D721Med (cell line): ENCODE results near the gene TMEM30A.
A peak's percentile ranks its signal among the peaks of the same experiment; 100 is the strongest.

Experiments
- DNase-seq: peaks from one replicate; pipeline ENCODE4 v3.0.0; 2011; ENCODE audit warnings: low spot score; ENCODE audit not compliant: insufficient read length
- FAIRE-seq: peaks from 2 replicates; lab custom pipeline; 2011; peaks lifted over from hg19 to GRCh38; lab: Jason Lieb, UNC
- CTCF ChIP-seq: IDR thresholded peaks from 2 replicates; pipeline ENCODE4 v1.5.1; 2012; ENCODE audit warnings: mild to moderate bottlenecking, control low read depth; ENCODE audit not compliant: insufficient read depth; ENCODE audit errors: missing control alignments

TMEM30A gene

GRCh38 chr6:75249837-75250236 is 34.8 kb downstream of the TMEM30A start:
- no peak for TF ChIP-seq CTCF
- DNase-seq (no peak), FAIRE-seq (no peak)

GRCh38 chr6:75246386-75246785 is 38.2 kb downstream of the TMEM30A start:
- no peak for FAIRE-seq
- no peak for DNase-seq

GRCh38 chr6:75244063-75244584 is 40.5 kb downstream of the TMEM30A start:
- no peak for TF ChIP-seq CTCF
- DNase-seq (no peak), FAIRE-seq (peak; percentile 67)

More at GRCh38 chr6:75246386-75246785, 38.2 kb downstream of the TMEM30A start:
- TF ChIP-seq CTCF = no peak

- peak; percentile 29 for FAIRE-seq
- no peak for DNase-seq
- no peak for TF ChIP-seq CTCF
Observed at GRCh38 chr6:75243333-75244062, 41.1 kb downstream of the TMEM30A start, which contains the start of gene COX7A2. Gene COX7A2, minus strand, starts transcription at chr6:75243801. Its CDS starts 67 bp downstream, at chr6:75243734.

- DNase-seq (no peak), FAIRE-seq (no peak)
- no peak for TF ChIP-seq CTCF
Observed at GRCh38 chr6:75236630-75237029, 48.0 kb downstream of the TMEM30A start.

- TF ChIP-seq CTCF = no peak
Observed at GRCh38 chr6:75235271-75235670, 49.3 kb downstream of the TMEM30A start.

GRCh38 chr6:75234126-75234865 is 50.3 kb downstream of the TMEM30A start:
- TF ChIP-seq CTCF = no peak
- FAIRE-seq (peak; percentile 72), DNase-seq (no peak)

More at GRCh38 chr6:75235271-75235670, 49.3 kb downstream of the TMEM30A start:
- DNase-seq (no peak), FAIRE-seq (no peak)
